Colonic mucosa (tissue), 4 donors: ENCODE measurements around the gene GIPC3. TPM values are rescaled to one million over a fixed set of nuclear protein-coding genes. Genes with fewer than 3 reads are reported as not detected.

Experiments
- DNase-seq: peaks from one replicate; pipeline ENCODE4 v3.0.0-alpha.2; 2020
- H3K27ac ChIP-seq: fragments of 200-600 bp; one replicate; pipeline ENCODE4 v1.8.0; 2021
- H3K27me3 ChIP-seq: fragments of 200-600 bp; one replicate; pipeline ENCODE4 v1.8.0; 2021
- H3K36me3 ChIP-seq: fragments of 200-600 bp; one replicate; pipeline ENCODE4 v1.8.0; 2021
- H3K4me1 ChIP-seq: fragments of 200-600 bp; one replicate; pipeline ENCODE4 v1.8.0; 2021; ENCODE audit warnings: mild to moderate bottlenecking
- H3K4me3 ChIP-seq: fragments of 200-600 bp; one replicate; pipeline ENCODE4 v1.8.0; 2021
- H3K9ac ChIP-seq, 2 donors: one replicate each; pipeline ENCODE4 v1.7.0; 2013; ENCODE audit warnings: control low read depth in 2 of 2, low read depth in 2 of 2, low read length in 2 of 2
- H3K9me3 ChIP-seq: fragments of 200-600 bp; one replicate; pipeline ENCODE4 v1.8.0; 2021
- intact Hi-C: fragments of 100-400 bp; cut with DNase I; formaldehyde crosslinking; loops from one replicate; pipeline ENCODE4 v1.14.1; 2022
- total RNA-seq, 2 donors: library from RNA; stranded (reverse); fragmentation: NEBNext Ultra II Directional in 1 of 2; extraction: Animal tissue kit (Norgen Biotek cat#: 25700) in 1 of 2; gene quantifications; one replicate each; pipeline ENCODE4 v1.2.1, GENCODE V29; 2021
- TF ChIP-seq, protein P1 (sequence below): fragments of 200-600 bp; IDR thresholded peaks from one replicate; pipeline ENCODE4 v1.8.0; 2022; ENCODE audit warnings: antibody characterized with exemption, mild to moderate bottlenecking
- donor health status: healthy.
- donor health status: DM: no; HTN: no; CAD: no.
- donor health status: DM: no; HTN: no; CAD: no.

Gene GIPC3
- total RNA-seq, 2 donors from 2014 or later: 0.40 to 1.1 TPM

DNA sequence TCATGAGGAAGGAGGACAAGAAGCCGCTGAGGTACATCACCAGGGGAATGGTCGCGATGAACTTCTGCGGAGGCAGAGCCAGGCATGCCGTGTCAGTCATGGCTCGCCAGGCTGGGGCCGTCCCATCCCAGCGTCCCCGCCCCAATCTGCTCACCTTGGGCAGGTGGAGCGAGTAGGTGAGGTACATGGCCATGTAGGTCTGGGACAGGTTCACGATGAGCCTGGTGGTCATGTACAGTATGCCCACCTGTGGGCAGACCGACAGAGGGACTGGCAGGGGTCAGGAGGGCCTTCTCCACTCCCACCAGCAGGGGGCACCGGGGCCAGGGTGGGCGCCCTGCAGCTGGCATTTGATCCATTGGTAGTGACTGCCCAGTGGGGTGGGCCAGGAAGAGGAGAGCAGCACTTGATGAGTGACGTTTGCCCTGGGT, 38.0 kb upstream of the GIPC3 start:
- Histone ChIP-seq H3K27ac (no peak overlapping the region), H3K9ac (no peak overlapping the region), H3K9me3 (no peaks in the 10 kb centered on the region), H3K27me3 (no peaks in the 10 kb centered on the region), H3K4me3 (no peak overlapping the region), H3K4me1 (no peaks in the 10 kb centered on the region), H3K36me3 (no peaks in the 10 kb centered on the region)
- TF ChIP-seq, protein P1, sequence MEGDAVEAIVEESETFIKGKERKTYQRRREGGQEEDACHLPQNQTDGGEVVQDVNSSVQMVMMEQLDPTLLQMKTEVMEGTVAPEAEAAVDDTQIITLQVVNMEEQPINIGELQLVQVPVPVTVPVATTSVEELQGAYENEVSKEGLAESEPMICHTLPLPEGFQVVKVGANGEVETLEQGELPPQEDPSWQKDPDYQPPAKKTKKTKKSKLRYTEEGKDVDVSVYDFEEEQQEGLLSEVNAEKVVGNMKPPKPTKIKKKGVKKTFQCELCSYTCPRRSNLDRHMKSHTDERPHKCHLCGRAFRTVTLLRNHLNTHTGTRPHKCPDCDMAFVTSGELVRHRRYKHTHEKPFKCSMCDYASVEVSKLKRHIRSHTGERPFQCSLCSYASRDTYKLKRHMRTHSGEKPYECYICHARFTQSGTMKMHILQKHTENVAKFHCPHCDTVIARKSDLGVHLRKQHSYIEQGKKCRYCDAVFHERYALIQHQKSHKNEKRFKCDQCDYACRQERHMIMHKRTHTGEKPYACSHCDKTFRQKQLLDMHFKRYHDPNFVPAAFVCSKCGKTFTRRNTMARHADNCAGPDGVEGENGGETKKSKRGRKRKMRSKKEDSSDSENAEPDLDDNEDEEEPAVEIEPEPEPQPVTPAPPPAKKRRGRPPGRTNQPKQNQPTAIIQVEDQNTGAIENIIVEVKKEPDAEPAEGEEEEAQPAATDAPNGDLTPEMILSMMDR: peak; percentile 40
- DNase-seq: no peak
- intact Hi-C loops: no loop called here

DNA sequence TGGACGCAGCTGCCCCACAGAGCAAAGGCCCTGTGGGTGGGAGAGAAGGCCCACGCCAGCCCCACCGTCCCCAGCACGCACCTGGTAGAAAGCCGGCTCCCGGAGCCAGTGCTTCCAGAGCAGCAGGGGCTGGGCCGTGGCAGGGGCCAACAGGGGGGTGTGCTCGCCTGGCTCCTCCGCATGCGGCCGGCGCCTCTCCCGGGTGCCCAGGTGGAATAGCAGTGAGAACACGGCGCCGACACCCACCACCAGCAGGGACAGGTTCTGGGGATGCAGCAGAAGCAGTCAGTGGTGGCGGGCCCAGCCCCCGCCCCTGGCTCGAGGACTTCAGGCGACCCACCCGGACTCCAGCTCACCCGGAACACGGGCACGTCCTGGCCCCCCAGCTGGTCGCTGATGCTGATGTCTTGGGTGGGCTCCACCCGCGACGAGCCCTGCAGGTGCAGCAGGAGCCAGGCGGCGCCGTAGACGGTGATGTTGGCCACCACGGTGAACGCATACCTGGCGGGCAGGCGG, 37.5 kb upstream of the GIPC3 start:
- Histone ChIP-seq H3K4me1 (no peaks in the 10 kb centered on the region), H3K27ac (no peak overlapping the region), H3K9ac (no peak overlapping the region), H3K4me3 (no peak overlapping the region), H3K36me3 (no peaks in the 10 kb centered on the region), H3K9me3 (no peaks in the 10 kb centered on the region), H3K27me3 (no peaks in the 10 kb centered on the region)
- intact Hi-C loops: no loop called here
- DNase-seq: no peak
- TF ChIP-seq, protein P1: no peak

DNA sequence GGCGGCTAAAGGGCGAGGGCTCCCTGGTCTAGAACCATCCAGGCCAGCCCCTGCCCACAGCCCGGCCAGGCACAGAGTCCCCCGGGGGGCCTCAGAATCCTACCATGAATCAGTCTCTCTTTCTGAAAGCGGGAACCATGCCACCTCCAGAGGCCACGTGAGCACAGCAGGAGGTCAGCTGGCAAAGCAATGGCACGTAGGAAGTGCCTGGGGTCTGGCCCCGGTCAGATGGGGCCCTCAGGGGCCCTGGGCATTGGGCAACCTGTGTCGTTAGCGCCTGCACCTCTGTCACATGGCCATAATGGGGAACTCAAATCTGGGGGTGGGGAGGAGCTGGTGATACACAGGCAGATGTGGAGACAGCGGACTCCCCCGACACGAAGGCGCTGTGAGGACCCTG, 36.7 kb upstream of the GIPC3 start:
- Histone ChIP-seq H3K36me3 (no peaks in the 10 kb centered on the region), H3K27ac (no peak overlapping the region), H3K4me1 (no peaks in the 10 kb centered on the region), H3K9me3 (no peaks in the 10 kb centered on the region), H3K27me3 (no peaks in the 10 kb centered on the region), H3K4me3 (no peak overlapping the region), H3K9ac (no peak overlapping the region)
- TF ChIP-seq, protein P1: no peak
- no peak for DNase-seq
- intact Hi-C loops: no loop called here

DNA sequence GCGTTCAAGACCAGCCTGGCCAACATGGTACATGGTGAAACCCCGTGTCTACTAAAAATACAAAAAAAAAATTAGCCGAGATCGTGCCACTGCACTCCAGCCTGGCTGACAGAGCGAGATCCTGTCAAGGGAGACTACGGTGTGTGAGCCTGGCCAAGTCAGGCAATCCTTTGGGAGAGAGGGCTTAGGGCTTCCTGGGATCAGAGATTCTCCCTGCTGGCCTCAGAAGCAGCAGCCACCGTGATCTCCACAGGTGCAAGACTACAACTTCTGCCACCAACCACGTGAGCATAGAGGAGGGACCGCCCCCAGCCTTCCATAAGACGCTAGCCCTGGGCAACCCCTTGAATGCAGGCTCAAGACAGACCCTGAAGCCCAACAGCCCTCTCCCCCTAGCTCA, 35.5 kb upstream of the GIPC3 start:
- H3K36me3 ChIP-seq: no peaks in the 10 kb centered on the region
- H3K27me3 ChIP-seq: no peaks in the 10 kb centered on the region
- no peak overlapping the region for H3K4me3 ChIP-seq
- TF ChIP-seq, protein P1: no peak
- H3K9ac ChIP-seq: no peak overlapping the region
- H3K27ac ChIP-seq: no peak overlapping the region
- H3K9me3 ChIP-seq: no peaks in the 10 kb centered on the region
- DNase-seq: no peak
- intact Hi-C loops: no loop called here
- H3K4me1 ChIP-seq: no peaks in the 10 kb centered on the region

DNA sequence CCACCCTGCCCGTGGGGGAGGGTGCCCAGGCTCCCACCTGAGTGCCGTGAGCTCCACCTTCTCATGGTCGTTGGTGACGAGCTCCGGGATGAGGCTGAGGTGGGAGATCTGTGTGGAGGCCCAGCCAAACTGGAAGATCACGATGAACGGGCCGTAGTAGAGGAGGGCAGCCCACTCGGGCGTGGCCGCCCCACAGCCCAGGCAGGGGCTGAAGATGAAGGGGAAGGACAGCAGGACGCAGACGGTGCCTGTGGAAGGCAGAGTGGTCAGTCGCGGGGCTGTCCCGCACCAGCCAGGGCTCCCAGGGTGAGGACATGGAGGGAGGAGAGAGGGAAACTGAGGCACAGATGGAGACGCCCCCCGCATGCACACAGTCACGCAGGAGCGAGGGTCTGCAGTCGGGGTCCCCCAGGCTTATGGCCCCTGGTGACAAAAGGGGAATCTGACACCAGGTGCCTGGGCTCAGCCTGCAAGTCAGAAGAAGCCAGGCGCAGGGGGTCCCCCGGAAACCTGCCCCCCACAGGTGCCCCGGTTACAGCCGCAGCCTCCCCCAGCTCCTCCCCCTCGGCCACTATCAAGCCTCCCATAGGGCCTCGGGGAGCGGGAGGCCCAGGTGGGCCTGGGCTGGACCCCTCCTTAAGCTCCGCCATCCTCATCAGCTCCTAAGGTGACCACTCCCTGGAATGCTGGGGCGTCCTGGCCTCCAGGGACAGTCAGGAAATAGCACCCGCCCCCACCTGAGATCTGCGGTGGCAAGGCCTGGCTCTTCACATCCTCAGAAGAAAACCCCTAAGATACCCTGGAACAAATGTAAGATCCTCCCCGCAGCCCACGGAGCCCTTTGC, 34.1 kb upstream of the GIPC3 start:
- Histone ChIP-seq H3K4me3 (no peak overlapping the region), H3K36me3 (no peaks in the 10 kb centered on the region), H3K9me3 (no peaks in the 10 kb centered on the region), H3K4me1 (no peaks in the 10 kb centered on the region), H3K27ac (no peak overlapping the region), H3K9ac (no peak overlapping the region), H3K27me3 (no peaks in the 10 kb centered on the region)
- TF ChIP-seq, protein P1: no peak
- intact Hi-C loops: no loop called here
- no peak for DNase-seq
